ENCODE measurements around the gene LRCH1. TPM values are rescaled to one million over a fixed set of nuclear protein-coding genes. Genes with fewer than 3 reads are reported as not detected.

Gene LRCH1
- total and polyA plus RNA-seq, 4 donors, result 2.6 to 6.6 (median 3.4) TPM

DNA sequence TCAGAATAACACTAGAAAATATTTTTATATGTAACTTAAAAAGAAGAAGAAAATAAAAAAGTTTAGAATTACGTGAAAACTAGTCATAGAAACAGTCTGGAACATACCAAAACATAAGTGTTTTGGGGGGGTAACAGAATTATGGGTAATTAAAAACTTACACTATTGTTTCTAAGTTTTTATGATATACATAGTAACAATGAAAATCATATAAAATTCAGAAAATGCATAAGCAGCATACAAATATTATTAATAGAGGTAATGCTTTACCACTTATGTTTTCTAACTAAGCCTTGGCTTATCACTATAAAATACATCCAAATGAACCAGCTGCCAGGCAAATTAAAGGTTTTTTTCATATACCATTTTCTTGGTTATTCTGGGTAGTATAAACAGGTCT lies 229.1 kb downstream of the LRCH1 start:
- no peak for DNase-seq (ENCODE audit: low spot score)
- Histone ChIP-seq H3K36me3 (ENCODE audit: control insufficient read depth in 4 of 4, insufficient read depth in 3 of 4, low read depth in 1 of 4, low read length in 3 of 4) (peaks cover 4 to 74% (median 60%) of the 10 kb centered on the region in 4 donors), H3K27me3 (ENCODE audit: control insufficient read depth in 4 of 4, insufficient read depth in 4 of 4, low read length in 3 of 4) (no peaks in the 10 kb centered on the region), H3K4me3 (ENCODE audit: low read depth in 1 of 3, low read length in 3 of 3) (no peak overlapping the region), H3K9me3 (ENCODE audit: control insufficient read depth in 4 of 4, low read length in 3 of 4) (no peaks in the 10 kb centered on the region), H3K9ac (ENCODE audit: low read depth in 1 of 2, low read length in 2 of 2) (no peak overlapping the region), H3K4me1 (ENCODE audit: control insufficient read depth in 4 of 4, insufficient read depth in 4 of 4, low read length in 3 of 4) (no peaks in the 10 kb centered on the region), H3K27ac (ENCODE audit: low read depth in 1 of 2, low read length in 2 of 2) (no peak overlapping the region)
- 97% methylated on average over 1 of the region's 1 CpG for WGBS
- TF ChIP-seq RAD21 (IDR thresholded peaks at IDR 0.05) (no peak), TAF1 (conservative IDR thresholded peaks at IDR 0.05) (no peak), JUND (IDR thresholded peaks at IDR 0.05) (no peak), EGR1 (IDR thresholded peaks at IDR 0.05; ENCODE audit: low read depth in 2 of 2) (no peak), SP1 (IDR thresholded peaks at IDR 0.05) (no peak), GABPA (IDR thresholded peaks at IDR 0.05 in 1 of 2, conservative IDR thresholded peaks at IDR 0.05 in 1 of 2) (no peak), FOXA2 (IDR thresholded peaks at IDR 0.05) (no peak), FOXA1 (IDR thresholded peaks at IDR 0.05) (no peak), YY1 (IDR thresholded peaks at IDR 0.05) (no peak), REST (IDR thresholded peaks at IDR 0.05) (no peak), HNF4G (IDR thresholded peaks at IDR 0.05) (no peak), NR2F2 (IDR thresholded peaks at IDR 0.05) (no peak)
- TF ChIP-seq, protein P1, sequence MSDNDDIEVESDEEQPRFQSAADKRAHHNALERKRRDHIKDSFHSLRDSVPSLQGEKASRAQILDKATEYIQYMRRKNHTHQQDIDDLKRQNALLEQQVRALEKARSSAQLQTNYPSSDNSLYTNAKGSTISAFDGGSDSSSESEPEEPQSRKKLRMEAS (IDR thresholded peaks at IDR 0.05), result no peak
- TF ChIP-seq, protein P2, sequence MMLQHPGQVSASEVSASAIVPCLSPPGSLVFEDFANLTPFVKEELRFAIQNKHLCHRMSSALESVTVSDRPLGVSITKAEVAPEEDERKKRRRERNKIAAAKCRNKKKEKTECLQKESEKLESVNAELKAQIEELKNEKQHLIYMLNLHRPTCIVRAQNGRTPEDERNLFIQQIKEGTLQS (IDR thresholded peaks at IDR 0.05), result no peak
- TF ChIP-seq, protein P3, sequence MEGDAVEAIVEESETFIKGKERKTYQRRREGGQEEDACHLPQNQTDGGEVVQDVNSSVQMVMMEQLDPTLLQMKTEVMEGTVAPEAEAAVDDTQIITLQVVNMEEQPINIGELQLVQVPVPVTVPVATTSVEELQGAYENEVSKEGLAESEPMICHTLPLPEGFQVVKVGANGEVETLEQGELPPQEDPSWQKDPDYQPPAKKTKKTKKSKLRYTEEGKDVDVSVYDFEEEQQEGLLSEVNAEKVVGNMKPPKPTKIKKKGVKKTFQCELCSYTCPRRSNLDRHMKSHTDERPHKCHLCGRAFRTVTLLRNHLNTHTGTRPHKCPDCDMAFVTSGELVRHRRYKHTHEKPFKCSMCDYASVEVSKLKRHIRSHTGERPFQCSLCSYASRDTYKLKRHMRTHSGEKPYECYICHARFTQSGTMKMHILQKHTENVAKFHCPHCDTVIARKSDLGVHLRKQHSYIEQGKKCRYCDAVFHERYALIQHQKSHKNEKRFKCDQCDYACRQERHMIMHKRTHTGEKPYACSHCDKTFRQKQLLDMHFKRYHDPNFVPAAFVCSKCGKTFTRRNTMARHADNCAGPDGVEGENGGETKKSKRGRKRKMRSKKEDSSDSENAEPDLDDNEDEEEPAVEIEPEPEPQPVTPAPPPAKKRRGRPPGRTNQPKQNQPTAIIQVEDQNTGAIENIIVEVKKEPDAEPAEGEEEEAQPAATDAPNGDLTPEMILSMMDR (IDR thresholded peaks at IDR 0.05; ENCODE audit: low read depth, low read length, missing input control), result no peak

GRCh38 chr13:46782691-46783090 lies 229.7 kb downstream of the LRCH1 start:
- Histone ChIP-seq H3K36me3 (ENCODE audit: control insufficient read depth in 4 of 4, insufficient read depth in 3 of 4, low read depth in 1 of 4, low read length in 3 of 4) (peaks cover 2 to 68% (median 58%) of the 10 kb centered on the region in 4 donors), H3K9ac (ENCODE audit: low read depth in 1 of 2, low read length in 2 of 2) (no peak overlapping the region), H3K27me3 (ENCODE audit: control insufficient read depth in 4 of 4, insufficient read depth in 4 of 4, low read length in 3 of 4) (no peaks in the 10 kb centered on the region), H3K4me1 (ENCODE audit: control insufficient read depth in 4 of 4, insufficient read depth in 4 of 4, low read length in 3 of 4) (no peaks in the 10 kb centered on the region), H3K4me3 (ENCODE audit: low read depth in 1 of 3, low read length in 3 of 3) (no peak overlapping the region), H3K27ac (ENCODE audit: low read depth in 1 of 2, low read length in 2 of 2) (no peak overlapping the region), H3K9me3 (ENCODE audit: control insufficient read depth in 4 of 4, low read length in 3 of 4) (no peaks in the 10 kb centered on the region)
- WGBS, result 88% methylated on average over 2 of the region's 2 CpGs
- no peak for TF ChIP-seq NR2F2 (IDR thresholded peaks at IDR 0.05)
- no peak for TF ChIP-seq HNF4A (conservative IDR thresholded peaks at IDR 0.05)
- no peak for TF ChIP-seq TAF1 (conservative IDR thresholded peaks at IDR 0.05)
- no peak for TF ChIP-seq RXRA (IDR thresholded peaks at IDR 0.05)
- no peak for TF ChIP-seq SP1 (IDR thresholded peaks at IDR 0.05)
- TF ChIP-seq GABPA (IDR thresholded peaks at IDR 0.05 in 1 of 2, conservative IDR thresholded peaks at IDR 0.05 in 1 of 2), result no peak
- no peak for TF ChIP-seq FOXA2 (IDR thresholded peaks at IDR 0.05)
- no peak for TF ChIP-seq JUND (IDR thresholded peaks at IDR 0.05)
- TF ChIP-seq, protein P1 (IDR thresholded peaks at IDR 0.05), result no peak
- TF ChIP-seq REST (IDR thresholded peaks at IDR 0.05), result no peak
- no peak for TF ChIP-seq YY1 (IDR thresholded peaks at IDR 0.05)
- DNase-seq (ENCODE audit: low spot score), result no peak
